ENCODE data around the gene CFAP161. TPM values are rescaled to one million over a fixed set of nuclear protein-coding genes. Genes with fewer than 3 reads are reported as not detected.

CFAP161 gene
- total and polyA plus RNA-seq, 4 donors = 2.4 to 11.2 (median 3.9) TPM

DNA sequence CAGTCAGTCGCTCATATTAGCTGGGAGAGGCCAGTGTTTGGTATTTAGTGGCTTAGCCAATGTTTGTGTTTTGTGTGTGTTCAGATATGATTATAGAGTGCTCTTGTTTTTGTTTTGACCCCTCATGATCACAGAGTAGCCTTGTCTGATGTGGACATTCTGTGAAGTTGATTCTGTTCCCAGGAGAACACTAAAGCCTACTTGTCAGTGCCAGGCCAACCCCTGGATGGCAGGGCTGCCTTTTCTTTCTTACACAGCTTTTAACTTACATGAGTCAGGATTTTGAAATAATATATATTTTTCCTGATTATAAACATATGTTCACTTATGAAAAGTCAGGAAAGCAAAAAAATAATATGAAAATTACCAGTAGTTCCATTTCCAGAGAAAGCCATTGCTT is 11.9 kb downstream of the CFAP161 start:
- ATAC-seq (ENCODE audit: insufficient read depth, low FRiP score) (no peak), DNase-seq (no peak)
- H3K9ac ChIP-seq (ENCODE audit: insufficient read depth in 1 of 2, low read length in 2 of 2) = no peak overlapping the region
- H3K9me3 ChIP-seq (ENCODE audit: control insufficient read depth in 4 of 4, insufficient read depth in 3 of 4, low read length in 3 of 4) = no peaks in the 10 kb centered on the region
- H3K4me3 ChIP-seq = no peak overlapping the region
- TF ChIP-seq, protein P1, sequence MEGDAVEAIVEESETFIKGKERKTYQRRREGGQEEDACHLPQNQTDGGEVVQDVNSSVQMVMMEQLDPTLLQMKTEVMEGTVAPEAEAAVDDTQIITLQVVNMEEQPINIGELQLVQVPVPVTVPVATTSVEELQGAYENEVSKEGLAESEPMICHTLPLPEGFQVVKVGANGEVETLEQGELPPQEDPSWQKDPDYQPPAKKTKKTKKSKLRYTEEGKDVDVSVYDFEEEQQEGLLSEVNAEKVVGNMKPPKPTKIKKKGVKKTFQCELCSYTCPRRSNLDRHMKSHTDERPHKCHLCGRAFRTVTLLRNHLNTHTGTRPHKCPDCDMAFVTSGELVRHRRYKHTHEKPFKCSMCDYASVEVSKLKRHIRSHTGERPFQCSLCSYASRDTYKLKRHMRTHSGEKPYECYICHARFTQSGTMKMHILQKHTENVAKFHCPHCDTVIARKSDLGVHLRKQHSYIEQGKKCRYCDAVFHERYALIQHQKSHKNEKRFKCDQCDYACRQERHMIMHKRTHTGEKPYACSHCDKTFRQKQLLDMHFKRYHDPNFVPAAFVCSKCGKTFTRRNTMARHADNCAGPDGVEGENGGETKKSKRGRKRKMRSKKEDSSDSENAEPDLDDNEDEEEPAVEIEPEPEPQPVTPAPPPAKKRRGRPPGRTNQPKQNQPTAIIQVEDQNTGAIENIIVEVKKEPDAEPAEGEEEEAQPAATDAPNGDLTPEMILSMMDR (IDR thresholded peaks at IDR 0.05; ENCODE audit: control extremely low read depth, extremely low read depth) = no peak
- 73 to 95% methylated on average over 1 of the region's 1 CpG for WGBS, 2 donors
- no peaks in the 10 kb centered on the region for H3K36me3 ChIP-seq (ENCODE audit: control insufficient read depth in 4 of 4, insufficient read depth in 4 of 4, low read length in 4 of 4)
- peaks cover 0 to 5% (median 0%) of the 10 kb centered on the region in 5 donors for H3K4me1 ChIP-seq (ENCODE audit: control insufficient read depth in 5 of 5, insufficient read depth in 5 of 5, low read length in 5 of 5)
- no peaks in the 10 kb centered on the region for H3K27me3 ChIP-seq (ENCODE audit: control insufficient read depth in 3 of 3, insufficient read depth in 3 of 3, low read length in 2 of 3)
- H3K27ac ChIP-seq (ENCODE audit: low read depth in 1 of 2, low read length in 1 of 2) = no peak overlapping the region

DNA sequence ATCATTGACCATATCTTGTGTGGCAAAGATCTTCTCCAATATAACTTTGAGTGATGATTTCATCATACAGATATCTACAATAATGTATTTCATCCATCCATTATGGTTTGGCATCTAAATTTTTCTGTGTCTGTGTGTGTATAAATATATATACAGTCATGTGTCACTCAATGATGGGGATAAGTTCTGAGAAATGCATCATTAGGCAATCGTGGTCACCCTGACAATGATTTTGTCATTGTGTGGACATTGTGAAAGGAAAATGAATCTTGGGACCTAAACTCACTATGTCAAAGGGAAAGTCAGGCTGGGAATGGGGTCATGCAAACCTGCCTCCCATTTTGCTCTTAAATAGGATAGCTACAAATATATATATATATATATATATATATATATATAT is 12.4 kb downstream of the CFAP161 start:
- H3K4me3 ChIP-seq = no peak overlapping the region
- no peaks in the 10 kb centered on the region for H3K27me3 ChIP-seq (ENCODE audit: control insufficient read depth in 3 of 3, insufficient read depth in 3 of 3, low read length in 2 of 3)
- WGBS, 2 donors = 65 to 71% methylated on average over 1 of the region's 1 CpG
- no peaks in the 10 kb centered on the region for H3K36me3 ChIP-seq (ENCODE audit: control insufficient read depth in 4 of 4, insufficient read depth in 4 of 4, low read length in 4 of 4)
- no peak overlapping the region for H3K27ac ChIP-seq (ENCODE audit: low read depth in 1 of 2, low read length in 1 of 2)
- peak overlapping the region in 1 of 2 donors; percentile 25 for H3K9ac ChIP-seq (ENCODE audit: insufficient read depth in 1 of 2, low read length in 2 of 2)
- DNase-seq (no peak), ATAC-seq (ENCODE audit: insufficient read depth, low FRiP score) (no peak)
- TF ChIP-seq, protein P1 (IDR thresholded peaks at IDR 0.05; ENCODE audit: control extremely low read depth, extremely low read depth) = no peak
- H3K9me3 ChIP-seq (ENCODE audit: control insufficient read depth in 4 of 4, insufficient read depth in 3 of 4, low read length in 3 of 4) = no peaks in the 10 kb centered on the region
- peaks cover 0 to 5% (median 0%) of the 10 kb centered on the region in 5 donors for H3K4me1 ChIP-seq (ENCODE audit: control insufficient read depth in 5 of 5, insufficient read depth in 5 of 5, low read length in 5 of 5)

DNA sequence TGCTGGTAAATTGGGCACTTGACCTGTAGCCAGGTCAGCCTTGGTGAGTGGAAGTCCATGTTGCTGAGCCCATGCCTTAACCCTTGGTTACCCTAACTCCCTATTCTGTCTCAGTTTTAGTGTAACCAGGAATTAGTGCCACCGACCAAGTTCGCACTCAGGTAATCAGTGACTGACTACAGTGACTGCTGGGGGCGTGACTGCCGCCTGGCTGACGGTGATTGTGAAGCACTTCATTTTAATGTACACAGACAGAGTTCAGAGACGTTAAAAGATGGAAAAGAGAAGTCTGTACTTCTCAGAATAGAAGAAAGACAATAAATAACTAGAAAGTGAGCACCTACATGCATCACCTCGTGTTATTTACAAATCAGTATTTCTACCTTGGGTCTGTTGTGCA is 17.3 kb downstream of the CFAP161 start:
- no peak overlapping the region for H3K4me3 ChIP-seq
- DNase-seq (no peak), ATAC-seq (ENCODE audit: insufficient read depth, low FRiP score) (no peak)
- no peaks in the 10 kb centered on the region for H3K36me3 ChIP-seq (ENCODE audit: control insufficient read depth in 4 of 4, insufficient read depth in 4 of 4, low read length in 4 of 4)
- H3K4me1 ChIP-seq (ENCODE audit: control insufficient read depth in 5 of 5, insufficient read depth in 5 of 5, low read length in 5 of 5) = peaks cover 0 to 6% (median 0%) of the 10 kb centered on the region in 5 donors
- WGBS, 2 donors = 72 to 82% methylated on average over 7 of the region's 7 CpGs
- peak overlapping the region in 1 of 2 donors; percentile 37 for H3K27ac ChIP-seq (ENCODE audit: low read depth in 1 of 2, low read length in 1 of 2)
- no peak overlapping the region for H3K9ac ChIP-seq (ENCODE audit: insufficient read depth in 1 of 2, low read length in 2 of 2)
- no peaks in the 10 kb centered on the region for H3K27me3 ChIP-seq (ENCODE audit: control insufficient read depth in 3 of 3, insufficient read depth in 3 of 3, low read length in 2 of 3)
- H3K9me3 ChIP-seq (ENCODE audit: control insufficient read depth in 4 of 4, insufficient read depth in 3 of 4, low read length in 3 of 4) = no peaks in the 10 kb centered on the region
- TF ChIP-seq, protein P1 (IDR thresholded peaks at IDR 0.05; ENCODE audit: control extremely low read depth, extremely low read depth) = no peak

DNA sequence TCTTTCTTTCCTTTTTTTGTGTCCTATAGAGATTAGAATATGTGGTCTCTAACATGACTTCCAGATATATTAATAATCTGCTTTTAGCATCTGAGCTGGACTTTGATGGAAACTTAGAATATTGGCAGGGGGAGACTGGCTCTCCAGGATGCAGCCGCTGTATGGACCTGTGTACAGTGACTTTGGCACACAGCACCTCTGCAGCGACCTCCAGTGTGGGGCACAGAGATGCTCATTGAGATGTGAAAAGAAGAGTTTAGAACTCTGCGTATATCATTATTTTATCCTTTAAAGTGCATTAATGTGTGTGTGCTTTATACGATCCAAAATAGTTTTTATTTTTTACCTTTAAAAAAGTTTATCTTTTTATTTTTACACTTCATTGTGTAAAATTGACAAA is 18.3 kb downstream of the CFAP161 start:
- H3K27ac ChIP-seq (ENCODE audit: low read depth in 1 of 2, low read length in 1 of 2) = no peak overlapping the region
- H3K9ac ChIP-seq (ENCODE audit: insufficient read depth in 1 of 2, low read length in 2 of 2) = no peak overlapping the region
- WGBS, 2 donors = 90 to 94% methylated on average over 4 of the region's 4 CpGs
- no peaks in the 10 kb centered on the region for H3K27me3 ChIP-seq (ENCODE audit: control insufficient read depth in 3 of 3, insufficient read depth in 3 of 3, low read length in 2 of 3)
- no peaks in the 10 kb centered on the region for H3K9me3 ChIP-seq (ENCODE audit: control insufficient read depth in 4 of 4, insufficient read depth in 3 of 4, low read length in 3 of 4)
- H3K4me1 ChIP-seq (ENCODE audit: control insufficient read depth in 5 of 5, insufficient read depth in 5 of 5, low read length in 5 of 5) = peaks cover 0 to 6% (median 0%) of the 10 kb centered on the region in 5 donors
- no peak for ATAC-seq (ENCODE audit: insufficient read depth, low FRiP score)
- H3K36me3 ChIP-seq (ENCODE audit: control insufficient read depth in 4 of 4, insufficient read depth in 4 of 4, low read length in 4 of 4) = no peaks in the 10 kb centered on the region
- TF ChIP-seq, protein P1 (IDR thresholded peaks at IDR 0.05; ENCODE audit: control extremely low read depth, extremely low read depth) = no peak
- no peak for DNase-seq
- H3K4me3 ChIP-seq = no peak overlapping the region

All from lung (tissue), 12 donors.